ENCODE data around the gene ANKS6.

Gene ANKS6

DNA sequence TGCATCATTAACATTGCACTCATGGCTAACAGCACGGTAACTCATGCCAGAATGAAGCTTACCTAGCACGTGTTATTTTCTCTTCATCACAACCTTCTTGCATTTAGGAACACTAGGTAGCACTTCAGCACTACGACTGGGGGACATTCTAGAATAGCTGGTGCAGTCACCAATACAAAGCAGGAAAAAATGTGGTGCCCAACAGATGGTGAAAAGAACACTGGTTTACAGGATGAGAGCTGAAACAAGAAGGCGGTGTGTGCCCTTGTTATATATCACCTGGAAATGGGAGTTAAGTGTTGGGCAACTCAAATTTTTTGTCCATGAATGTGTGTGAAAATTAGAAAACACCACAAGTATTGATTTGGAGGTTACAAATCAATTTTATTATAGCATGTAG, 41.2 kb upstream of the ANKS6 start:
- no peak for TF ChIP-seq CTCF (IDR thresholded peaks at IDR 0.05; ENCODE audit: low read length, missing control alignments)
- DNase-seq (ENCODE audit: low read depth) = no peak
- no peak overlapping the region for H3K4me3 ChIP-seq (replicated peaks; ENCODE audit: low read depth, low read length)

- no peak for DNase-seq (ENCODE audit: low read depth)
- no peak overlapping the region for H3K4me3 ChIP-seq (replicated peaks; ENCODE audit: low read depth, low read length)
- no peak for TF ChIP-seq CTCF (IDR thresholded peaks at IDR 0.05; ENCODE audit: low read length, missing control alignments)
Measured at GRCh38 chr9:98836206-98836605, 39.9 kb upstream of the ANKS6 start.

DNA sequence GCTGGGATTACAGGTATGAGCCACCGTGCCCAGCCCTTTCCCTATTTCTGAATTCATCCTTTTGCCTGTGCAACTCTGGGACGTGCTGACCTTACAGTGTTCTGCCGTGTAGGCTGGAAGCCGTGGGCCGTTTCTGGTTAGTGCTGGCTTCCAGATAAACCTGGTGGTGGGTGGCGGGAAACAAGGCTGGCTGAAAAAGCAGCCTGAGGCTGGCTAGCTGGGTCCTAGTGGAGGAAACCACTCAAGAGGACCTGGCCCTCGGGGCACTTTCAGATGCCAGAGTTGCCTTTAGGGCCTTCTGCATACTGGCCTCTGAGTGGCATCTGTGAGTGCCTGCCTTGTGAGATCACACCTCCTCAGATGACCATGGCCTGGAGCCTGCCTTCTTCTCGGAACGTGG, 38.0 kb upstream of the ANKS6 start:
- no peak for TF ChIP-seq CTCF (IDR thresholded peaks at IDR 0.05; ENCODE audit: low read length, missing control alignments)
- DNase-seq (ENCODE audit: low read depth) = no peak
- no peak overlapping the region for H3K4me3 ChIP-seq (replicated peaks; ENCODE audit: low read depth, low read length)

DNA sequence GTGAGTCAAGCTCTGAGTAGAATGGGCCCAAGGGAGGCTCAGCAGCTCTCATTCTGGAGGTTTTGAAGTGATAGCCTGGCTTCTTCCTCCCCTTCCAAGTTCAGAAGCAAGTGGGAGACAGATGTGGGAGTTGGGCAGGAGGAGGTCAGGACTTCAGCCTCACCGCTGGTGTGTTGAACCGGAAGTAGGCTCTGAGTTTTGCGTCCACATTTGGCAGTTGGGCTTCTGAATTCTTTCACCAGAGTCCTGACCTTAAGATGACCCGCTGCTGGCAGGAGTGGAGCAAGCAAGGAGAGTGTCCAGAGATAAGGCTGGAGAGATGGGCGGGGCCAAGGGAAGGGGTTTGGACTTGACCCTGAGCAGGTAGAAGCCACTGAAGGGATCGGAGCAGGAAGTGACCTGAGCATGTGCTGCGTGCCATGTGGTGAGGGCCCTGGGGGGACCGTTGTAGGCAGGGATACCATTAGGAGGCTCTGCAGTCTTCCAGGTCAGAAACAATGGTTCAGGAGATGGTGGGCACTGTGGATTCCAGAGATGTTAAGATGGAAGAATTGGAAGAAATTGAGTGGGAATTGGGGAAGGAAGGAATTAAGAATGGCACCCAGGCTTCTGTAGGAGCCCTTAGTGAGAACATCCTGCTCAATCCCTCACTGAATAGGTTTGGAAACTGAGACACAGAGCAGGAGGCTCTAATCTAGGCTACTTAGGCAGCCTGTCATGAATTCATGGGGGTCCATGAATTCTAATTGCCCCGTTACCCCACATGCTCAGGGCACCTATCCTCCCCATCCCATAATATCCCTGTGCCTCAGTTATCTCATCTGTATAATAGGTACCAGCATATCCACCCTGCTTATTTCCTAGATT, 37.0 kb upstream of the ANKS6 start:
- H3K4me3 ChIP-seq (replicated peaks; ENCODE audit: low read depth, low read length) = no peak overlapping the region
- TF ChIP-seq CTCF (IDR thresholded peaks at IDR 0.05; ENCODE audit: low read length, missing control alignments) = no peak
- DNase-seq (ENCODE audit: low read depth) = peak; percentile 42

DNA sequence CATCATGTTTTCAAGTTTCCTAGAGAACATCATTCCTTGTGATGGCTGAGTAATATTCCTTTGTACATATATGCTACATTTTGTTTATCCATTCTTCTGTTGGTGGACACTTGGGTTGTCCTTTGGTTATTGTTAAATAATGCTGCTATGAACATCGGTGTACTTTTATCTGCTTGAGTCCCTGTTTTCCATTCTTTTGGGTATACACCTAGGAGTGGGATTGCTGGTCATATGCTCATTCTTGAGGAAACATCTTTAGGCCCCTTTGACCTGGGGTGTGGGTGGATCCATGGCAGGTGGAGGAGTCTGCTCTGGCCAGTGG, 36.4 kb upstream of the ANKS6 start:
- no peak for TF ChIP-seq CTCF (IDR thresholded peaks at IDR 0.05; ENCODE audit: low read length, missing control alignments)
- no peak overlapping the region for H3K4me3 ChIP-seq (replicated peaks; ENCODE audit: low read depth, low read length)
- DNase-seq (ENCODE audit: low read depth) = no peak

- no peak for TF ChIP-seq CTCF (IDR thresholded peaks at IDR 0.05; ENCODE audit: low read length, missing control alignments)
- H3K4me3 ChIP-seq (replicated peaks; ENCODE audit: low read depth, low read length) = no peak overlapping the region
- no peak for DNase-seq (ENCODE audit: low read depth)
Measured at GRCh38 chr9:98831696-98832095, 35.3 kb upstream of the ANKS6 start.

GRCh38 chr9:98830554-98830953, 34.2 kb upstream of the ANKS6 start:
- no peak overlapping the region for H3K4me3 ChIP-seq (replicated peaks; ENCODE audit: low read depth, low read length)
- no peak for DNase-seq (ENCODE audit: low read depth)
- no peak for TF ChIP-seq CTCF (IDR thresholded peaks at IDR 0.05; ENCODE audit: low read length, missing control alignments)

Data from fibroblast of pulmonary artery (primary cell).